ENCODE data around the gene CYP4A22.
"Not testable (repeated sequence)": the region's sequence is repeated elsewhere in the genome, so short reads cannot be mapped to it uniquely, and the experiment has no call there.

CYP4A22 gene

DNA sequence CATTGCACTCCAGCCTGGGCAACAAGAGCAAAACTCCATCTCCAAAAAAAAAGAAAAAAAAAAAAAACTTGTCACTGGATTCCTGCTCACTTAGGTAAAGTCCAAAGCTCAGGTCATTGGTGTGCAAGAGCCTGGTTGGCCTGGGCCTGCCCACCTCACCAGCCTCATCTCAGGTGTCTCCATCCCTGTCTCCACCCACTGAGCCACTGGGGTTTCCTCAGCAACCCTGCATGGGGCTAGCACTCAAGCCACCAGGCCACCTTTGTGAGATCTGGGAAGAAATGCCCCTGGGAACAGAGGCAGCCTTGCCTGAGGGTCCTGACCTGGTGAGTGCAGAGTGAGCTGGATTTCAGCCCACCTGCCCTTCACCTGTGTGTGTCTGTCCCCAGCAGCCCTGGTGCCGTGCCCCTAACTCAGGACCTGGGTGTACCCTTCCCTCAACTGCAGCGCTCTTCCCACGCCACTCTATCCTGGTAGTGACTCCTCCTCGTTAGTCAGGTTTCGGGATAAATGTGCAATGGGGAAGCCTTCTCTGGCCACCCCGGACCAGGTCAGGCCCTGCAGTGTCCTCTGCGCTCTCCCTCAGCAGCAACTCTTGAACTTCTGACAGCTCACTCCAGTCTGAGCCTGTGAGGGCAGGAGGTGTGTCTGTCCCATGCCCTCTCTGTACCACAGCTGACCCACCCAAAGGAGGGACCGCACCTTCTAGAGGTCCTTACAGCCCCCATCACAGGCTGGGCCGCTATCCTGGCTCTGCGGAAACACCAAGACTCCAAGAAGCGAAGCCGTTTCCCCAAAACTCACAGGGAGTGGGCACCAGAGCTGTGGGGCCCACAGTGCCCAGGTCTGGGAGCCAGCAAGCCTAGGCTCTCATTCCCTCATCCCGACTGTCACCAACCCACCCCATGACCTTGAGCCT is 49.3 kb downstream of the CYP4A22 start:
- DNase-seq, result no peak

DNA sequence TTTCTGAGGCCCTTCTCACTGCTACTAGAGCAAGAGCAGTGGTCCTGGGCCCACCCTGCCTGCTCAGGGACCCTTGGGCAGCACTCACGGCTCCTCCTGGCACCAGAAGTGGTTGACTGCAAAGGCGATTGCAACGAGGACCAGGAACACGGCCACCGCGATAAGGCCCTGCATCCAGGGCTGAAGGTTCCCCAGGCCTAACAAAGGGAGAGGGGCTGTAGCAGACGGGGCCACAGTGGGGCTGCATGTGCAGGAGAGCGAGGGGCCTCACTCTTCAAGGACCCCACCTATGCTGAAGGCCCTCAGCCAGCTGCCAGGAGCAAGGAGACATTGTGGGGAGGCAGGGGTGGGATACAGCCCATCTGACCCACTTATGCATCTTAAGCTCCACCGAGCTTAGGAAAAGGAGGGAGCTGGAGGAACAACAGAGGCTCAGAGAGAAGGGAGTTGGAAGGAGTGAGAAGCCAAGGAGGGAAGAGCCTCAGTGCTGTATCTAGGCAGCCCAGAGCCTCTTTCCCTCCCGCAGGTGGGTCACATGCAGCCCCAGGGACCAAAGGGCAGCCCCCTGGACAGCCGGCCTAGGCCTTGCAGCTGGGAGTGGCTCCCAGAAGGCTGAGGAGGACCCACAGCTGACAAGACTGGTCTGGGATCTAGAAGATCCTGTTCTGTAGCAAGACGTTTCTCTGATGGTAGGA is 50.1 kb downstream of the CYP4A22 start:
- DNase-seq, result no peak

GRCh38 chr1:47187926-47188250 is 50.6 kb downstream of the CYP4A22 start:
- no peak for DNase-seq

- no peak for DNase-seq
Measured at GRCh38 chr1:47188791-47189785, 51.8 kb downstream of the CYP4A22 start.

DNA sequence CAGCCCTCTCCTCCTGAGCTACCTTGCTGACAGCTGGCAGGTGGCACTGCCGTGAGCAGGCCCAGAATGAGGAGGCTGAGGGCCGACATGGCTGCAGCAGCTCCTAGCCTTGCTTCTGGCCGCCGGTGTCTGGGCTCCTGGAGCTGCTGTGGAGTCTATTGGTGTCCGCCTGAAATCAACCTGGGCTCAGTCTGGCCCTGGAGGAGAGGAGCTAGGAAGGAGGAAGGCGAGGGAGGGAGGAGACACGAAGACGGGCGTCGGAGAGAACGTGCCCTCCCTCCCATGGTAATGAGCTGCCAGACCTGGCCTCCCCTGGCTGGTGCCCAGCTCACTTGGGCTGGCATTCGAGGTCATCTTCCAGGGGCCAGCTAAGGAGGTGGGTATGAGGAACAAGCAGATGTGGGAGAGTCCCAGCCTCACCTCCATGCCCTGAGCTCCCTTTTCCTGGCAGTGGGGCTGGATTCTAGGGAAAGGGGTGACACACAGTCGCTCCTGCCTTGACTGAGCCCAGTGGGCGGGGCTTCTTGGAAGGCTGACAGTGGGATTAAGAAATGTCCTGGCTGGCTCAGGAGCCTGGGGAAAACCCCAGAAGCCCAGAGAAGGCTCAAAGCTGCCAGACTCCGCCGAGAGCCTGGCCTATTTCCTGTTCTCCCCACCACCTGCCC is 52.7 kb downstream of the CYP4A22 start, which contains the start of gene PDZK1IP1:
PDZK1IP1 (minus strand) TSS at position 193 of the 665 bp plus-strand sequence; CDS start at position 89, 104 bp downstream.
- DNase-seq, result no peak

GRCh38 chr1:47190509-47190855 is 53.2 kb downstream of the CYP4A22 start:
- no peak for DNase-seq

DNA sequence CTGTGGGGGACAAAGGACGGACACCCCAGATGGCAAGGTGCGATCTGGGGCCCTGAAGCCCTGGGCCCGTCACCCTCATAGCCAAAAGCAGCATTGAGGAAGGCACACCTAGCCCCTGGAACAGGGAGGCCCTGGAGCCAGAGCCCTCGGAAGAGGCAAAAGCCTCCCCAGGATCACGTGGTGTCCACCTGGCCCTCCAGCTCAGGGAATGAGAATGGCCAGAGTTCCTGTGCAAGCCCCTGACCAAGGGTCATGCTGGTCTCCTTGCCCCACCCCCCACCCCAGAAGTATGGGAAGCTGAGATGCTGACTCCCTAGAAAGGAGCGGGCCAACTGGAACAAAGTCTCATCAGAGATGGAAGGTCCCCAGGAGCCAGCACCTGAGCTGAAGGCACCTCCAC is 53.6 kb downstream of the CYP4A22 start:
- DNase-seq, result no peak

- no peak for DNase-seq
Measured at GRCh38 chr1:47191940-47192457, 54.8 kb downstream of the CYP4A22 start.

DNA sequence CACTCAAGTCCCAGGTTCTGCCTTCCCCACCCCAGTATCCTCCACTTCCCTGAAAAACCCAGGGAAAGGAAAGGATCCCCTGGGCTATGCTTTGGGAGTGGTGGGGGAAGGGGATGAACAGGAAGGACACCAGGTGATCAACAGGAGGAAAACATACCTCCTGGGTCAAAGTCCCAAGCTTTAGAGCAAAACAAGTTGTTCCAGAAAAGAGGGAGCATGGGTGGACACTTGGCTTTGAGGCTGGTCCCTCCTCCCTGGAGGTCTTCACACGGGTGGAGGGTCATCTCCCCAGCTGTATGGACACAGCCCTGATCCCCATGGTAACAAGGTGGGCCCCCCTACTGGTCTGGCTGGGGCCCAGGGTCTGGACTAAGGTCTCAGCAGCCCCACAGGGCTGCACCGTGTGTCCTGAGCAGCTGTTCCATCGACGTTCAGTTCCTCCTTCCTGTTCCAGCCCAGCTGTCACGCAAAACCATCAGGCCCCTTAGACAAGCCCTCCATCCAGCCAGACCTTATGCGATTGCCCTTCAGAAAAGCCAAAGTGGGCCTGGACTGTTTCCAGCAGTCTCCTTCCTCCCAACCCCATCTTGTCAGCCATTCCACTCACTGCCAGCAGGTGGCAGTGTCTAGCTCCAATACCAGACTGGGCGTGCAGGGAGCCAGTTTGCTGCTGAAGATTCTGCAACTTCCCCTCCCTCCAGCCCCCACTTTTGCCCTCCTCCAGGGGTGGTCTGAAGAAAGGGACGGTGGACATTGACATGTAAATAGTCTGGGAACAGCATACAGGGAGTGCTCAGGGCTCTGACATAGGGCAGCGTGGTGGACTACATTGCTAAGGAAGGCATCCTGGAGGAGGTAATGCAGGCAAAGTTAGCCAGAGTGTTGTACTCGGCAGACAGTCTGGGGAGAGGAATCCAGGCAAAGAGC is 55.5 kb downstream of the CYP4A22 start:
- peak; percentile 20 for DNase-seq

GRCh38 chr1:47193496-47193895 is 56.3 kb downstream of the CYP4A22 start:
- DNase-seq, result not testable (repeated sequence)

DNA sequence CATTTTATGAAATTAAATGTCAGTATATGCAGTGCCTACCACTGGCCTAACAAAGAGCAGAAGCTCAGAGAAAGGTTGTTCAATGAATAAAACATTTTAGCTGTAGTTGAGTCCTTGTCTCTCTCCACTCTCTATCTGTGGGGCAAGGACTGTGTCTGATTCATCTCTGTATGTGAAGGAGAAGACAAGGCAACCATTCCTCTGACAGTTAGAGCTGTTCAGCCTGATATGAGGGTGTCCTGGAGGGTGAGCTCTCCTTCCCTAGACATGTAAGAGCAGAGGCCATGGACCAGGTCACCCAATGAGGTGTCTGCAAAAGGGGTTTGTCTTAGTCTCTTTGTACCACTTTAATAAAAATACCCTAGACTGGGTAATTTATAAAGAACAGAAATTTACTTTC is 57.1 kb downstream of the CYP4A22 start:
- DNase-seq, result no peak

DNA sequence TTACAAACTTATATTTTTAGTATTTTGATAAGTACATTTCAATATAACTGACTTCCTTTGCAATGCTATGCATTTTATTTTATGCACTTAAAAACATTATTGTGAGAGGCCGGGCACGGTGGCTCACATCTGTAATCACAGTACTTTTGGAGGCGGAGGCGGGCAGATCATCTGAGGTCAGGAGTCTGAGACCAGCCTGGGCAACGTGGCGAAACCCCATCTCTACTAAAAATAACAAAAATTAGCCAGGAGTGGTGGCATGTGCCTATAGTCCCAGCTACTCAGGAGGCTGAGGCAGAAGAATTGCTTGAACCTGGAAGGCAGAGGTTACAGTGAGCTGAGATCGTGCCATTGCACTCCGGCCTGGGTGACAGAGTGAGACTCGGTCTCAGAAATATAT is 58.7 kb downstream of the CYP4A22 start:
- not testable (repeated sequence) for DNase-seq

DNA sequence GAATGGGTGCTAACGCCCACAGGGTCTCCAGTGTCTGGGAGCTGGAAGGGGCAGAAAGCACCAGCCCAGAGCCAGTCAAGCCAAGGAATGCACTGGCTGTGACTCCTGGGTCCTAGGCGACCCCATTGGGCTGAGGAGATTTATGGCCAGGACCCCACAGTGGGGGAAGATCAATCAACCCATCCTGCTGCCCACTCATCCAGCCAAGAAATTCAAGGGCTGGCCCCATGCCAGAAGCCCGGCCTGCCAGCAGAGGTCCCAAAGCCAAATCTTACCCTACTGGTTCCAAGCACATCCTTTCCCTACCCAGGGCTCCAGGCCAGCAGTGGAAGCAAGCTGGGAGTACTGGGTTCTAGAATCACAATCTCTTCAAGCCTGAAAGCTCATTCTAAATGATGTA is 59.4 kb downstream of the CYP4A22 start:
- no peak for DNase-seq

DNA sequence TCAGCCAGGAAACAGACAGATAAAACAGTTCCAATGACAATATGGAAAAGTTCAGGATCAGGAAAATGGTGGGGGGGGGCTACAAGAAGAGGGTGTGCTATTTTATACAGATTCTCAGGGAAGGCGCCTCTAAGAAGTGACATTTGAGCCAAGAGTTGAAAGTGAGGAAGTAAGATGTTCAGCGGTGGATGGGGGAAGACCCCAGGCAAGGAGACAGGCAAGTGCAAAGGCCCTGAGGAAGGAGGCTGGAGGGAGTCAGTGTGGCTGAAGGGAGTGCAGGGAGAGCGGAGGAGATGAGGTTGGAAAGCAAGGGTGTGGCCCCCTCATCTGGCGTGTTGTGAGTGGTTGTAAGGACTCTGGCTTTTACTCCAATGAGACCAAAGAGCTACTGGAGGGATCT is 61.0 kb downstream of the CYP4A22 start:
- no peak for DNase-seq

All from COR-L47 (cell line).